ENCODE measurements around the gene NUP205.

DNA sequence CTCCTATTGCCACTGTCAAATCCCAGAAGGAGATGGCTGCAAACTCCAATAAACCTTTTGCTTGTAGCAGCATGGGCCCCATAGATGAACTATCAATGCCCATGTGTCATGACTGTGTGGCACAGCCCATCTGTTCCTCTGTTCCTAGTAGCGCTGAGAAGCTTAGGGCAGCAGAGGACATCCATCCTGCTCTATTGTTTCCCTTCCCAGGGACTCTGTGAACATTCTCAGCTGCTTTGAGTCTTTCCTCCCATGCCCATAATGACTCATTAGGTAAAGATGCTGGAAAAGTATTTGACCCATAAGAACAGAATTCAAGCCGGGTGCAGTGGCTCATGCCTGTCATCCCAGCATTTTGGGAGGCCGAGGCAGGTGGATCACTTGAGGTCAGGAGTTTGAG is 132.8 kb downstream of the NUP205 start:
- TF ChIP-seq, protein P1, sequence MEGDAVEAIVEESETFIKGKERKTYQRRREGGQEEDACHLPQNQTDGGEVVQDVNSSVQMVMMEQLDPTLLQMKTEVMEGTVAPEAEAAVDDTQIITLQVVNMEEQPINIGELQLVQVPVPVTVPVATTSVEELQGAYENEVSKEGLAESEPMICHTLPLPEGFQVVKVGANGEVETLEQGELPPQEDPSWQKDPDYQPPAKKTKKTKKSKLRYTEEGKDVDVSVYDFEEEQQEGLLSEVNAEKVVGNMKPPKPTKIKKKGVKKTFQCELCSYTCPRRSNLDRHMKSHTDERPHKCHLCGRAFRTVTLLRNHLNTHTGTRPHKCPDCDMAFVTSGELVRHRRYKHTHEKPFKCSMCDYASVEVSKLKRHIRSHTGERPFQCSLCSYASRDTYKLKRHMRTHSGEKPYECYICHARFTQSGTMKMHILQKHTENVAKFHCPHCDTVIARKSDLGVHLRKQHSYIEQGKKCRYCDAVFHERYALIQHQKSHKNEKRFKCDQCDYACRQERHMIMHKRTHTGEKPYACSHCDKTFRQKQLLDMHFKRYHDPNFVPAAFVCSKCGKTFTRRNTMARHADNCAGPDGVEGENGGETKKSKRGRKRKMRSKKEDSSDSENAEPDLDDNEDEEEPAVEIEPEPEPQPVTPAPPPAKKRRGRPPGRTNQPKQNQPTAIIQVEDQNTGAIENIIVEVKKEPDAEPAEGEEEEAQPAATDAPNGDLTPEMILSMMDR (IDR thresholded peaks at IDR 0.05; ENCODE audit: low read length): no peak
- no peak for TF ChIP-seq EZH2 (IDR thresholded peaks at IDR 0.05; ENCODE audit: borderline replicate concordance, low read length)

All from OCI-LY1 (cell line).